Germinal center (tissue), 1 donor: ENCODE measurements around the gene OR5AC2.

ENCODE experiments used
- DNase-seq: peaks from one replicate; pipeline ENCODE4 v3.0.0; 2012; ENCODE audit warnings: mixed read lengths, low spot score

The OR5AC2 gene, protein sequence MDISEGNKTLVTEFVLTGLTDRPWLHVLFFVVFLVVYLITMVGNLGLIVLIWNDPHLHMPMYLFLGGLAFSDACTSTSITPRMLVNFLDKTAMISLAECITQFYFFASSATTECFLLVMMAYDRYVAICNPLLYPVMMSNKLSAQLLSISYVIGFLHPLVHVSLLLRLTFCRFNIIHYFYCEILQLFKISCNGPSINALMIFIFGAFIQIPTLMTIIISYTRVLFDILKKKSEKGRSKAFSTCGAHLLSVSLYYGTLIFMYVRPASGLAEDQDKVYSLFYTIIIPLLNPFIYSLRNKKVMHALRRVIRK

DNA sequence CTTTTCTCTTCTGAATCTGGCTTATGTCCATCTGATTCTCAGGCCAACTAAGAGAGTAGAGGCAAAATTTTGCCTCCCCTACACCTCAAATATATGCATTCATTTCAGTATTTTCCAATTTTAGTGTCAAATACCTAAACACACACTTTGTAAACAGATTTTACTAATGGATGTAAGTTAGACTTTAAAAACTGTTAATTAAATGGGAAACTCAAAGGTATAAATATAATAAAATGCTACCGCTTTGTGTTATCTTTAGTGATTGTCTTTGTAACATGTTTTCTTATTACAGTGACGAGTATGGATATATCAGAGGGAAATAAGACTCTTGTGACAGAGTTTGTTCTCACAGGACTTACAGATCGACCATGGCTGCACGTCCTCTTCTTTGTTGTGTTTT lies at the start of gene OR5AC2:
Gene OR5AC2, plus strand, starts transcription at position 301 of the 400 bp plus-strand sequence. Its CDS starts 0 bp downstream, at position 301.
- DNase-seq: no peak

DNA sequence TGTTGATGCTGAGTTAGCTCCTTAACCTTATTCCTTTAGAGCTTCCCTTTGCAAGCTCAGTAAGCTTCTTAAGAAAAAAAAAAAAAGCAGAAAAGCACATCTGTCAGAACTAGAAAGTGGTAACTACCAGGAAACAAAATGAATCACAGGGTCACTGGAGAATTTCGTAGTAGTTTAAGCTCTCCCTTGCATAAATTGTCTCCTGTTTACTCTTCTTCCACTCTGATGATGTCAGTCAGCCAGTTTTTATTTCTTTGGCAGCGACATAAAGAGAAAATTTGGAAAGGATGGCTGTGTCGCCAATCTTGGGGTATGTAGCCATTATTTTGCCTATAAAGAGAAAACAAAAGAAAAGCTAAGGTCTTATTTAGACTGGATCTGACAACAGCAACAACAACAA lies 48.7 kb upstream of the OR5AC2 start:
- DNase-seq: no peak

DNA sequence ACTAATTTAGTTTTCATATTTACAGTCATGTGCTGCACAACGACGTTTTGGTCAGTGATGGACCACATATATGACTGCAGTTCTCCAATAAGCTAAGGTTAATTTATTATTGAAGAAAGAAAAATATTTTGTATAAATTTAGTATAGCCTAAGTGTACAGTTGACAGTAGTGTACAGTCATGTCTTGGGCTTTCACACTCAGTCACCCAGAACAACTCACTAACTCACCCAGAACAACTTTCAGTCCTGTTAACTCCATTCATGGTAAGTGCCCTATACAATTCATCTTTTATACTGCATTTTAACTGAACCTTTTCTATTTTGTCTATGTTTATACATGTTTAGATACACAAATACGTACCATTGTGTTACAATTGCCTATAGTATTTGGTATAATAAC lies 48.1 kb upstream of the OR5AC2 start:
- DNase-seq: no peak

DNA sequence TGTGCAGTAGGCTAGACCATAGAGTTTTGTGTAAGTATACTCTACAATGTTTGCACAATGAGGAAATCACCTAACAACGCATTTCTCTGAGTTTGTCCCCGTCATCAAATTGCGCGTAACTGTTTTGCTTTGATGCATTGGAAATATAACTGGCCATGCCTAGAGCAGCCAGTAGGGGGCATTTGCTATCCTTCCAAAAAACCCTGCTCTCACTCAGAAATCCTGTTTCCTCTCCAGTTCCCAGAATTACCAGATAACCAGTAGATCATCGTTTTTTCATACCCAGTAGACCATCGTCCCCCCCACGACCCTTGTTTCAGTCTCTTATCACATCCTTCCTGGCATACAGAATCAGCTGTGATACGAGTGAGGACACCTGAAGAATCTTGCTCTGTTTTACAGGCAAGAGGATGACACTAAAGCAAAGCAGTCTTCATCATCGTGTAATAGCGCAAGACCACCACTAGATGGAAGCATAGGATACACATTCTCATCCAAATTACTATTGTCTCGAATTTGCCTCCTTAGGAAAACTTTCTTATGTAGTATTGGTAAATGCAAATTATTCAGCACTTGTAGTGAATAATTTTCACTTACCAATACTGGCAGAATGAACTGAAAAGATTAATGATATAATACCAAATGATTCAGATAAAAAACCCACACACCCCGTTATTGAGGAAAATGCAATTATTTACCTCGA lies 47.5 kb upstream of the OR5AC2 start:
- peak; percentile 43 for DNase-seq

DNA sequence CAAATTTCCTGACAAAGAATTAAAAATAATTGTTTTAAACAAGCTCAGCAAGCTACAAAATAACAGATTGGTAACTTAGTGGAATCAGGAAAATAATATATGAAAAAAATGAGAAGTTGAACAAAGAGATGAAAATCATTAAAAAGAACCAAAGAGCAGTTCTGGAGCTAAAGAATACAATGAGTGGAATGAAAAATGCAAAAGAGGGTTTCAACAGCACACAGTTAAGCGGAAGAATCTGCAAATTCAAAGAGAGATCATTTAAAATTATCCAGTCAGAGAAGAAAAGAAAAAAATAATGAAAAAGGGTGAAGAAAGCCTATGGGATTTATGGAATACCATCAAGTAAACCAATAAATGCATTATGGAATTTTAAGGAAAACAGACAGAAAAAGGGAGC lies 45.6 kb upstream of the OR5AC2 start:
- DNase-seq: no peak

DNA sequence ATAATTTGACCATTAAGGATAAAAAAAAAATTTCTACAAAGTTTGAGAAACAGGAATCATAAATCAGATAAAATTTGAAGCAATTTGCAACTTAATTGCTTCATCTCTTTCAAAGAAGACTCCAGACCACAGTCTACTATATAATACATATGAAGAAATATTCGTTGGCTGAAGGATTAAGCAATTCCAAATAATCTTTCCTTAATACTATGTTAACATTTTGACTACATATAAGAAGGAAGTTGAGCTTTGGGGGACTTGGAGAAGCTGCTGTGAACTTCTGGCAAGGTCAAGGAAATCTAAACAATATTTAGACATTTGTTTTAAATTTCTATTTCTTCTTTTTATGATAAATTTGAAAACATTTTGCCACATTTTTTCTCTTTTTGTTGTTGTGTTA lies 38.4 kb upstream of the OR5AC2 start:
- DNase-seq: no peak

DNA sequence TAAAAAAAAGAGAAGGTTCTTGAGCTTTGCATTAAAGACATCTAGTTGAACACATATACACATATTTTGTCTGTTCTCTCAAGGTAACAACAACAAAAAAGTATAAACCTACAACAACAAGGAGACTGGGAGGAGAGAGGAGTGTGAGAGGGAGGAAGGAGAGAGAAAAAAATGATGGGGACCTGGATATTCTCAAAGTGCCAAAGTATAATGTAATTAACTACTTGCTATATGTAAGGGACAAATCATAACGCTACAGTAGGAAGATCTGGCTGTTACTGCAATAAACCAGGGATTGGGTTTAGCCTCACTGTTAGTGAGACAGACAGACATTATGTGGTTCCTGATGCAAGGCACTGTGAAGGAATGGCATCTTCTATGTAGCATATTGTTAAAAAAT lies 37.7 kb upstream of the OR5AC2 start:
- no peak for DNase-seq

DNA sequence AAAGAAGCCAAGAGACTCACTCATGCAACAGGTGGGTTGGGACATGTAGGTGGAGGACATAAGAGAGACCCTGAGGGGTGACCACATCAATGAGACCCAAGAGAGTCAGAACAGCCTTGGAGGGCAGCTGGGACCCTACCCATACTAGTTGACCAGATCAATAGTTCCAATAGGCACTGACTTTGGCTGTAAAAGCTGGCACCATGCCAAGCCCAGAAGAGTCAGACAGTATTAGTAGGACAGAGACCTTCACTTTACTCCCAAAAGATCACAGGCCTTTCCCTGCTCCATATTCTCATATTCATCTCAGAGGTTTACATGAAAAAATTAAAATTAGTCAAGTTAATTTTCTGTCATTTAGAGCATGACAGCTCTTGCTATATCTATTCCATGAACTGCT lies 30.9 kb upstream of the OR5AC2 start:
- no peak for DNase-seq

DNA sequence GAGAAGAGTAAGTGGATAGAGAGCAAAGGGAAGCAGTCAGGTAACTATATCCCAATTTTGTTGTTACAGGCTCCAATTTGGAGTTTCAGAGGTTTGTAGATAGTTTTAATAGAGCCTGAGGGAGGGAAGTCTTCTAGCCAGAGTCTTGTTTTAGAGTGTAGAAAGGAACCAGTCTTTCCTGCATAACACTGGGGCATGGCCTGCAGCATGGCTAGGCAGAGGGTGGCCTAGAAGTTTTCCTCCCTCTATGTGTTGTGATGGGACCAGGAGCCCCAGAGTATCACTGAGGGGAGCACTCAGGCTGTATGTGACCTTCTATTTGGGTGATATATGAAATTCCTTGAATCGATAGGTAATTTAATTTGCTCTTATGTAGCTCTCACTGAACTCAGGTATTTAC lies 29.3 kb upstream of the OR5AC2 start:
- DNase-seq: no peak

DNA sequence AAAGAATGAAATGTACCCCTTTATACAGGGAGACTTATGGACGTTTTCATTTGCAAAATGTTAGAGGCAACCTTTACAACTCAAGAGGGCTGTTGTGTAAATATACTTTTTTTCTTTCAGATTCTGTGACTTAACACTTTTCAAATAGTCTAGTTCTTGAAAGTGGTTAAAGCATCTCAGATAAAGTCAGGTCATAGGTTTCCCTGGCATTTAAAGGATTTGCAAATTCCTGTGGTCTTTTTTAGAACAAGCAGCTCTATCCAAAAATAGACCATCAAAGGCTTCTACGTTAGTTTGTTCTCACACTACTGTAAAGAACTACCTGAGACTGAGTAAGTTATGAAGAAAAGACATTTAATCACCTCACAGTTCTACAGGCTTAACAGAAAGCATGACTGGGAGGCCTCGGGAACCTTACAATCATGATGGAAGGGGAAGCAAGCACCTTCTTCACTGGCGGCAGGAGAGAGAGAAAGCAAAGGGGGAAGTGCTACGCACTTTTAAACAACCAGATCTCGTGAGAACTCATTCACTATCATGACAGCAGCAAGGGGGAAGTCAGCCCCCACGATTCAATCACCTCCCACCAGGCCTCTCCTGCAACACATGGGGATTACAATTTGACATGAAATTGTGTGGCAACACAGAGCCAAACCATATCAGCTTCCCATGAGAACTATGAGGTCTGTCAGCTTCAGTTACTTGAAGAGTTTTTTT lies 28.6 kb upstream of the OR5AC2 start:
- DNase-seq: no peak

DNA sequence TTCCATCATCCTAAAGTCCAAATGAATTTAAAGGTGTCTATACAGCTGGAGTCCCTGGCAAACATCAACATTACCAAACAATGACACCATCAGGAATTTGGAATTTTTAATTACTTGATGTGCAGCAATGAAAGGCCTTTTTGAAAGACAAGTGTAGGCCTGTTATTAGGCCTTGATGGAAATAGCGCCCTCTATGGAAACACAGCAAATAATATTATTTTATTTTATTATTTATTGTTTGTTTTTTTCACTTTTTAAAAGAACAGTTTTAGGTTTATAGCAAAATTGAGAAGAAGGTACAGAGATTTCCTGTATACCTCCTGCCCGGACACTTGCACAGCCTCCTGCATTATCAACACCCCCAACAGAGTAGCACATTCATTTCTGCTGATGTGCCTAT lies 18.1 kb upstream of the OR5AC2 start:
- no peak for DNase-seq

DNA sequence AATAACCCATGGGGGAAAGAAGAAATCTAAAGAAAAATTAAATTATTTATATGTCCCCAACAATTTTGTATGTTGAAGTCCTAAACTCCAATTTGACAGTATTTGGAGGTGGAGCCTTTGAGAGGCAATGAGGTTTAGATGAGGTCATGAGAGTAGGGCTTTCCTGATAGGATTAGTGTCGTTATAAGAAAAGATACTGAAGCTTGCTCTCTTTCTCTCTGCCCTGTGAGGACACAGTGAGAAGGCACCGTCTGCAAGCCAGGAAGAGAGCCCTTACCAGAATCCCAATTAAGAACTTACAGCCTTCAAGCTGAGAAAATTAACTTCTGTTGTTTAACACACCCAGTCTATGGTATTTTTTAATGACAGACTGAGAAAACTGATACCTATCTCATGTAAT lies 16.1 kb upstream of the OR5AC2 start:
- no peak for DNase-seq

DNA sequence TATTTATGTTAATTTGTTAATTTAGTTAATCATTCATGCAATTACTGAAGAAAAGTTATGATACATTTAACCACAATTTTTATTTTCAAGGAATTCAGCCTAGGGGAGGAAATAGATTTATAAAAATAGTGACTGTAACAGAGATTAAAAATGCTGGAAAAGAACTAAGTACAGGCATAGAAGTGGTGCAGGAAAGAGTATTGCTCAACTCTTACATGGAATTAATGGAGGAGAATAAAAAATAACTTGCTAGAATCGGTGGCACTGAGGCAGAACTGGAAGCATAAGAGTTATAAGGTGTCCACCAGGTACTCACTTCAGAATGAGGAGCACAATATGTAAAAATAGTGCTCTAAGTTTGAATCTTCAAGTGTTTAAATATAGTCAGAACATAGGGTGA lies 13.5 kb upstream of the OR5AC2 start:
- no peak for DNase-seq

DNA sequence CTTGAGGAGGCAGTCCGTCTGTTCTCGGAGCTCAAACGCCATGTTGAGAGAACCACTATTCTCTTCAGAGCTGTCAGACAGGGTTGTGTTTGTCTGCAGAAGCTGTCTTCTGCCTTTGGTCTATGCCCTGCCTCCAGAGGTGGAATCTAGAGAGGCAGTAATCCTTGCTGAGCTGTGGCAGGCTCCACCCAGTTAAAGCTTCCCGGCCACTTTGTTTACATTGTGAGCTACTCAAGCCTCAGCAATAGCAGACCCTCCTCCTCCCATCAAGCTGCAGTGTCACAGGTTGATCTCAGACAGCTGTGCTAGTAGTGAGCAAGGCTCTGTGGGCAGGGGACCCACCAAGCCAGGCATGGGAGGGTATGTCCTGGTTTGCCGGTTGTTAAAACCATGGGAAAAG lies 8.9 kb downstream of the OR5AC2 start:
- DNase-seq: no peak

DNA sequence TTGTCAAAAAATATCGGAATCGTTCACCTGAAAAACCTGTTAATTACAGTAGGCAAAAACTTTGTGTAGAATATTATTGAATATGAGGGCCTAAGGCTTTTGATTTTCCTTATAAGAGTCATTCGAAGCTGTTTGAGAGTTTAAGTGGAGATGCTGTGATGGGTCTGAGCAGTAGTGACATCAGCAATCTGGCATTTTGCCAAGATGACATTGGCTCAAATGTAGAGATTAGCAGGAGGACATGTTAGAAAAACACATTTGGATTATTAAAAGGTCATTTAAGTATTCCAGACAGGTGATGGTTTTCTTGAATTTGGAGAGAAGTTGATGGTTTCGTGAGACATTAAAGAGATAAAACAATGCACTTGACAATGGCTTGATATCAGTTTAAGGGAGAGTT lies 12.9 kb downstream of the OR5AC2 start:
- no peak for DNase-seq

DNA sequence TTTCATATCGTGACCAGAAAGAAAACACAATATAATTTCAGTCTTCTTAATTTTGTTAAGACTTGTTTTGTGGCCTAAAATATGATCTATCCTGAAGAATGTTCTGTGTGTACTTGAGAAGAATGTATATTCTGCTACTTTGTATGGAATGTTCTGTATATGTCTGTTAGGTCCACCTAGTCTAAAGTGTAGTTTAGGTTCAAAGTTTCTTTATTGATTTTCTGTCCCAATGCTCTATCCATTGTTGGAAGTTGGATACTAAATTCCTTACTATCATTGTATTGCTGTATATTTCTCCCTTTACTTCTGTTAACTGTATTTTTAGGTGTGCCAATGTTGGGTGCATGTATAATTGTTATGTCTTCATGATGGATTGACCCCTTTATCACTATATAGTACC lies 21.2 kb downstream of the OR5AC2 start:
- DNase-seq: no peak

DNA sequence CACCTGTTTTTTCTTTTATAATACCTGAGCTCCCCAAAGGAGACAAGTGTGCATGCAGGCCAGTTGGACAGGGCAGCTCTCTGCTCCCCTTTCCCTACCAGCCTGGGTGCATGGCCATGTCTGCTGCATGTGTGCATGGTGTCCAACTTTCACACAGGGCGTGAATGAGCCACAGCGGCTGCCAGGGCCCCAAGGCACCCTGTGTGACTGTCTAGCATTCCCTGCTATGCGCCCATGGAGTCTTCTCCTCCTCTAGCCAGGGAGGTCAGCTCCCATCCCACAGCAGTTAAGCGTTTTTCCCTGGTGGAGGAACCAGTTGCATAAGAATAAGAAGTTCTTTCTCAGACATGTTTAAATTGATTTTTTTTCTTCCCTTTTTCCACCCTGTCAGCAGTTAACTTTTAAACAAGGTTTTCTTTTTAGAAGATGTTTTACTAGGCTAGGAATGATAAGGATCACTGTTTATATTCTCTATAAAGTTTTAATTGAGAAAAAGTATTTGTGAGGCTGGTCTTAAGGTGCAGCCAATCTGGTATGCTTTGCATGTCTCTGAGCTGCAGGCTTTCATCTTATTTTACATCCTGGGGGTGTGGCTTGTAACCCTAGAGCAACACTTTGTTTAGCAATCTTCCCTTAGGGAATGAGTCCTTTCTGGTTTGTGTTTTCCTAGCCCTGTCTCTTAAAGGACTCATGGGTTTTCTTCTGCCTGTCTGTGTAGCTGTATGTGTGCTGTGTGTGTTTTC lies 23.0 kb downstream of the OR5AC2 start:
- DNase-seq: no peak

DNA sequence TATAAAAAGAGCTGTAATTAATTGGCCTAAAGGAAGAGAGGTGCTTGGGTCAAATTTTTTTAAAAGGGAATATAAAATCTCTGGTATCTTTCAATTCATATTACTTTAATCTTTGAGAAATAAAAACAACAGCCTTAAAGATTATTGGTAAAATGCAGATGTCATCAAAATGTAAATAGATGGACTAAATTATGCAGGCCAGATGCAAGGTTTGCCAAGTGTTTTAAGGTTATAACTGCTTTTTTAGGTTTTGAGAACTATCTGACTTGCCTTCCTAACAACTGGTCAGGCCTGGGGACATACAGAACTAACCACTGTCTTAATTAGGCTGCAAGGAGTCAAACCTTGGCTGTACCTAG lies 23.6 kb downstream of the OR5AC2 start:
- DNase-seq: no peak

DNA sequence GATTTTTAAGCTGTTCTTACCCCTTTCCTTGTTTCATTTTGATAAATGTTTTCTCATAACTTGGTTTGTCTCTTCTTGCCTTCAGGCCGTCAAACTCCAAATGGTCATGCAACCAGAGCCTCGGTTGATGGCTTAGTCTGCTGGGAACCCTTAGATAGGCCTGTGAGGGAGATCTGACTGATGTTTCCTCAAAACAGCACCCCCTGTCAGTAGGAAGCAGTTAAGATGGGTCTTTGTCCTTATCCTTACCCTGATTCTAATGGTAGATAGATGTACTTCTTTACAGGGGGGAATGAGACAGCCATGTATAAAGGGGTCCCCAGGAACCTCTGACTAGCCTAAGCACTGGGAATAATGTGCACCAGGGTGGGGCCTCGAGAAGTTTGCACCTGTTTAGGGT lies 27.3 kb downstream of the OR5AC2 start:
- no peak for DNase-seq

DNA sequence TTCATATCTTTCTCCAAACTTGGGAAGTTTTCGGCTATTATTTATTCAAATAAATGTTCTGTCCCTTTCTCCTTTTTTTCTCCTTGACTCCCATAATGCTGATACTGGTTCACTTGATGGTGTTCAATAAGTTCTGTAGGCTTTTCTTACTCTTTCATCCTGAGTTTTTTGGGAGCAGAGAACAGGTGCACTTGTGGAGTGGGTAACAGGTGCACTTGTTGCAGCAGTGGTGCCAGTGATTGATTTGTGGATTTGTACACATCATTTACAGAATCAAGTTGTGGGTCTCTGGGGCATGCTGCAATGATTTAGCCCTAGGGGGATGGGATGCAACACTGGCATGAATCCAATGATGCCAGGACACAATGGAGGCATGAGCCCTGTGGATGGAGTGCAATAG lies 28.7 kb downstream of the OR5AC2 start:
- no peak for DNase-seq

DNA sequence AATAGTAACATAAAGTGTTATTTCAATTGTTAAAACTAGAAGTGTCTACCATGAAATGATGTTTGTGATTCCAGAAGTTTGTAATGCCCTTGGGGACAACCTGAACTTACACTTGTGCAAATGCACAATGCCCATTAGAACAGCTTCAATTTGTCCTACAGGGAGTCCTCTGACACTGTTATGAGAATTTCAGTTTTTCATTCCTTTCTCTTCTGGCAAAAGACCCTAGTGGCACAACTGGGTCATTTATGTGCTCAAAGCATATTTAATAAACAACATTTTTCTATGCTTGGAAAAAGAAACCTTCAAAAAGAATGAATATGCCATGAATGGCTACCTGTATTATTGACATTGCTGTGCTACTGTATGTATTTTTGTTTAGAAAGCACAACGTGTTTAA lies 43.4 kb downstream of the OR5AC2 start, which contains the start of gene OR5H1:
Gene OR5H1, plus strand, starts transcription at position 301 of the 400 bp plus-strand sequence. CDS start 1,977 bp downstream, outside the sequence.
- no peak for DNase-seq

DNA sequence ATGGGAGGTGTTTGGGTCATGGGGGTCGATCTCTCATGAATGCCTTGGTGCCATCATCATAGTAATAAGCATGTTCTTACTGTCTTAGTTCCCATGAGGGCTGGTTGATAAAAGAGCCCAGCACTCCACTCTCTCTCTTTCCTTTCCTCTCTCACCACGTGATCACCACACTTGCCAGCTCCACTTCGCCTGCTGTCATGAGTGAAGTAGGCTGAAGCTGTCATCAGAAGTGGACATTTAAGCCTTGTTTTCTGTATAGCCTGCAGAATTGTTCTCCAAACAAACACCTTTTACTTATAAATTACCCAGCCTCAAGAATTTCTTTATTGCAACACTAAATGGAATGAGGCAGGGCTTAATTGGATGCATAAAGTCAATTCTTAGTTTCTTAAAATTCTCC lies 49.7 kb downstream of the OR5AC2 start:
- DNase-seq: no peak
